HepG2 (cell line): ENCODE results near the gene C17orf58. TPM values are rescaled to one million over a fixed set of nuclear protein-coding genes. Genes with fewer than 3 reads are reported as not detected.

Experiments
- ATF1 ChIP-seq: IDR thresholded peaks from 2 replicates; pipeline ENCODE4 v1.6.1; 2016; ENCODE audit warnings: mild to moderate bottlenecking, control low read depth
- DNMT1 ChIP-seq: sonication (generic); formaldehyde crosslinking; IDR thresholded peaks from 2 replicates; pipeline ENCODE4 v1.5.1; 2020; ENCODE audit warnings: mild to moderate bottlenecking, missing genetic modification reagents
- FOXA3 ChIP-seq: IDR thresholded peaks from 2 replicates; pipeline ENCODE4 v1.6.1; 2016; ENCODE audit warnings: missing genetic modification reagents, missing compliant biosample characterization
- GFI1 ChIP-seq: sonication (generic); formaldehyde crosslinking; IDR thresholded peaks from 2 replicates; pipeline ENCODE4 v1.5.0; 2020; ENCODE audit warnings: missing genetic modification reagents, mild to moderate bottlenecking, borderline replicate concordance
- GZF1 ChIP-seq: sonication (generic); formaldehyde crosslinking; IDR thresholded peaks from 2 replicates; pipeline ENCODE4 v1.5.1; 2020; ENCODE audit warnings: mild to moderate bottlenecking, missing genetic modification reagents
- HDAC1 ChIP-seq: sonication (generic); formaldehyde crosslinking; IDR thresholded peaks from 2 replicates; pipeline ENCODE4 v1.5.1; 2020; ENCODE audit warnings: mild to moderate bottlenecking, missing genetic modification reagents
- HINFP ChIP-seq: sonication (generic); formaldehyde crosslinking; IDR thresholded peaks from 2 replicates; pipeline ENCODE4 v1.4.0; 2020; ENCODE audit warnings: low read depth, mild to moderate bottlenecking, missing genetic modification reagents
- IRX3 ChIP-seq: sonication (generic); formaldehyde crosslinking; IDR thresholded peaks from 2 replicates; pipeline ENCODE4 v1.8.1; 2023; ENCODE audit warnings: mild to moderate bottlenecking, low read depth, missing genetic modification reagents, borderline replicate concordance
- KDM5B ChIP-seq: sonication (generic); formaldehyde crosslinking; IDR thresholded peaks from 2 replicates; pipeline ENCODE4 v1.4.0; 2020; ENCODE audit warnings: missing genetic modification reagents, mild to moderate bottlenecking, borderline replicate concordance
- KMT2A ChIP-seq: sonication (generic); formaldehyde crosslinking; IDR thresholded peaks from 2 replicates; pipeline ENCODE4 v1.4.0; 2020; ENCODE audit warnings: missing genetic modification reagents
- RARG ChIP-seq: sonication (generic); formaldehyde crosslinking; IDR thresholded peaks from 2 replicates; pipeline ENCODE4 v1.4.0; 2020; ENCODE audit warnings: low read depth, mild to moderate bottlenecking, missing genetic modification reagents
- SOX13 ChIP-seq, 3 experiments: fragments of 450-650 bp in 1 of 3; sonication (generic) in 1 of 3; formaldehyde crosslinking in 1 of 3; IDR thresholded peaks in 2 of 3; conservative IDR thresholded peaks in 1 of 3; 2 replicates each; pipeline versions ENCODE4 v1.5.0 to v1.6.1; 2016 to 2020; ENCODE audit warnings: antibody characterized with exemption in 1 of 3, mild to moderate bottlenecking in 1 of 3, missing compliant biosample characterization in 1 of 3, missing genetic modification reagents in 1 of 3, moderate library complexity in 1 of 3
- SP140L ChIP-seq: sonication (generic); formaldehyde crosslinking; IDR thresholded peaks from 2 replicates; pipeline ENCODE4 v1.4.0; 2020; ENCODE audit warnings: missing genetic modification reagents, borderline replicate concordance
- TCF12 ChIP-seq, 2 experiments: fragments of 450-650 bp in 1 of 2; sonication (generic) in 1 of 2; formaldehyde crosslinking in 1 of 2; IDR thresholded peaks; 2 replicates each; pipeline versions ENCODE4 v1.6.1 to v1.8.0; 2017 to 2022; ENCODE audit warnings: antibody characterized with exemption in 1 of 2, mild to moderate bottlenecking in 1 of 2, missing genetic modification reagents in 1 of 2, moderate library complexity in 1 of 2
- TMF1 ChIP-seq: sonication (generic); formaldehyde crosslinking; IDR thresholded peaks from 2 replicates; pipeline ENCODE4 v1.8.1; 2022; ENCODE audit warnings: low read depth, missing genetic modification reagents
- ZKSCAN8 ChIP-seq: IDR thresholded peaks from 2 replicates; pipeline ENCODE4 v1.6.1; 2016; ENCODE audit warnings: borderline replicate concordance, missing genetic modification reagents, missing compliant biosample characterization
- ZNF143 ChIP-seq: sonication (generic); formaldehyde crosslinking; IDR thresholded peaks from 2 replicates; pipeline ENCODE4 v1.4.0; 2020; ENCODE audit warnings: missing genetic modification reagents
- ZNF672 ChIP-seq: sonication (generic); formaldehyde crosslinking; IDR thresholded peaks from 2 replicates; pipeline ENCODE4 v1.8.1; 2022; ENCODE audit warnings: missing genetic modification reagents
- ZNF674 ChIP-seq: sonication (generic); formaldehyde crosslinking; IDR thresholded peaks from 2 replicates; pipeline ENCODE4 v1.5.0; 2020; ENCODE audit warnings: low read depth, mild to moderate bottlenecking, missing genetic modification reagents
- ZNF879 ChIP-seq: sonication (generic); formaldehyde crosslinking; IDR thresholded peaks from 2 replicates; pipeline ENCODE4 v1.8.1; 2023; ENCODE audit warnings: missing genetic modification reagents
- polyA plus RNA-seq, 8 experiments: library from polyadenylated mRNA; depleted of rRNA in 3 of 8; stranded (reverse) in 7 of 8; unstranded in 1 of 8; fragments of >200 nt; fragmentation: Illumina TruSeq in 4 of 8; extraction: Trizol in 4 of 8; gene quantifications; 2 replicates each; pipeline versions ENCODE4 v1.2.1 to v1.2.3, GENCODE V29; 2011 to 2016; ENCODE audit warnings: low read depth in 4 of 8, missing spikeins in 1 of 8, mixed read lengths in 1 of 8; ENCODE audit not compliant: insufficient read depth in 1 of 8
- total RNA-seq, 5 experiments: library from RNA; depleted of rRNA; stranded (reverse); fragments of >200 nt; fragmentation: Illumina TruSeq; extraction: Trizol; gene quantifications; 2 replicates each; pipeline ENCODE4 v1.2.3, GENCODE V29; 2016; ENCODE audit warnings: low read depth in 1 of 5
- TF ChIP-seq, protein P1 (sequence below): sonication (generic); formaldehyde crosslinking; IDR thresholded peaks from 2 replicates; pipeline ENCODE4 v1.4.0; 2020; ENCODE audit warnings: mild to moderate bottlenecking, missing genetic modification reagents
- TF ChIP-seq, protein P2 (sequence below): sonication (generic); formaldehyde crosslinking; IDR thresholded peaks from 2 replicates; pipeline ENCODE4 v1.4.0; 2020; ENCODE audit warnings: missing genetic modification reagents
- TF ChIP-seq, protein P3 (sequence below): sonication (generic); formaldehyde crosslinking; IDR thresholded peaks from 2 replicates; pipeline ENCODE4 v1.8.1; 2023; ENCODE audit warnings: mild to moderate bottlenecking, inconsistent platforms, moderate library complexity, missing genetic modification reagents, borderline replicate concordance

The C17orf58 gene
- total and polyA plus RNA-seq, 2 of the 13 experiments (the other 11 are each of a cell fraction or from before 2014, with no cell fraction given) = 15.6 to 15.8 TPM

- peak; percentile 78; the same call in 1 of the 2 replicates for TF ChIP-seq SP140L (CRISPR knock-in tag)
- no peak for TF ChIP-seq TCF12 (IDR thresholded peaks at IDR 0.05)
- TF ChIP-seq TCF12 (CRISPR knock-in tag; IDR thresholded peaks at IDR 0.05) = peak; percentile 93
- TF ChIP-seq IRX3 (CRISPR knock-in tag) = peak; percentile 78
- TF ChIP-seq ZKSCAN8 (CRISPR knock-in tag) = peak; percentile 96
- peak; percentile 71 for TF ChIP-seq ZNF879
- peak; percentile 90 for TF ChIP-seq KMT2A (CRISPR knock-in tag)
- peak; percentile 72 for TF ChIP-seq HDAC1 (CRISPR knock-in tag)
- TF ChIP-seq DNMT1 = peak; percentile 22; the same call in 1 of the 2 replicates
- TF ChIP-seq, protein P1, sequence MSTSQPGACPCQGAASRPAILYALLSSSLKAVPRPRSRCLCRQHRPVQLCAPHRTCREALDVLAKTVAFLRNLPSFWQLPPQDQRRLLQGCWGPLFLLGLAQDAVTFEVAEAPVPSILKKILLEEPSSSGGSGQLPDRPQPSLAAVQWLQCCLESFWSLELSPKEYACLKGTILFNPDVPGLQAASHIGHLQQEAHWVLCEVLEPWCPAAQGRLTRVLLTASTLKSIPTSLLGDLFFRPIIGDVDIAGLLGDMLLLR (CRISPR knock-in tag) = peak; percentile 84; the same call in 1 of the 2 replicates
- TF ChIP-seq, protein P2, sequence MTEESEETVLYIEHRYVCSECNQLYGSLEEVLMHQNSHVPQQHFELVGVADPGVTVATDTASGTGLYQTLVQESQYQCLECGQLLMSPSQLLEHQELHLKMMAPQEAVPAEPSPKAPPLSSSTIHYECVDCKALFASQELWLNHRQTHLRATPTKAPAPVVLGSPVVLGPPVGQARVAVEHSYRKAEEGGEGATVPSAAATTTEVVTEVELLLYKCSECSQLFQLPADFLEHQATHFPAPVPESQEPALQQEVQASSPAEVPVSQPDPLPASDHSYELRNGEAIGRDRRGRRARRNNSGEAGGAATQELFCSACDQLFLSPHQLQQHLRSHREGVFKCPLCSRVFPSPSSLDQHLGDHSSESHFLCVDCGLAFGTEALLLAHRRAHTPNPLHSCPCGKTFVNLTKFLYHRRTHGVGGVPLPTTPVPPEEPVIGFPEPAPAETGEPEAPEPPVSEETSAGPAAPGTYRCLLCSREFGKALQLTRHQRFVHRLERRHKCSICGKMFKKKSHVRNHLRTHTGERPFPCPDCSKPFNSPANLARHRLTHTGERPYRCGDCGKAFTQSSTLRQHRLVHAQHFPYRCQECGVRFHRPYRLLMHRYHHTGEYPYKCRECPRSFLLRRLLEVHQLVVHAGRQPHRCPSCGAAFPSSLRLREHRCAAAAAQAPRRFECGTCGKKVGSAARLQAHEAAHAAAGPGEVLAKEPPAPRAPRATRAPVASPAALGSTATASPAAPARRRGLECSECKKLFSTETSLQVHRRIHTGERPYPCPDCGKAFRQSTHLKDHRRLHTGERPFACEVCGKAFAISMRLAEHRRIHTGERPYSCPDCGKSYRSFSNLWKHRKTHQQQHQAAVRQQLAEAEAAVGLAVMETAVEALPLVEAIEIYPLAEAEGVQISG (CRISPR knock-in tag) = peak; percentile 87
- TF ChIP-seq, protein P3, sequence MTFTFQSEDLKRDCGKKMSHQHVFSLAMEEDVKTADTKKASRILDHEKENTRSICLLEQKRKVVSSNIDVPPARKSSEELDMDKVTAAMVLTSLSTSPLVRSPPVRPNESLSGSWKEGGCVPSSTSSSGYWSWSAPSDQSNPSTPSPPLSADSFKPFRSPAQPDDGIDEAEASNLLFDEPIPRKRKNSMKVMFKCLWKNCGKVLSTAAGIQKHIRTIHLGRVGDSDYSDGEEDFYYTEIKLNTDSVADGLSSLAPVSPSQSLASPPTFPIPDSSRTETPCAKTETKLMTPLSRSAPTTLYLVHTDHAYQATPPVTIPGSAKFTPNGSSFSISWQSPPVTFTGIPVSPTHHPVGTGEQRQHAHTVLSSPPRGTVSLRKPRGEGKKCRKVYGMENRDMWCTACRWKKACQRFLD (CRISPR knock-in tag) = peak; percentile 93; the same call in 1 of the 2 replicates
- 0 out of 2 replicates have a peak, but pooled peaks have one; percentile 42 for TF ChIP-seq RARG
- peak; percentile 98; the same call in 1 of the 2 replicates for TF ChIP-seq KDM5B (CRISPR knock-in tag)
- TF ChIP-seq TMF1 (CRISPR knock-in tag) = peak; percentile 60; the same call in 1 of the 2 replicates
- TF ChIP-seq ATF1 = peak; percentile 36
- peak; percentile 61; the same call in 1 of the 2 replicates for TF ChIP-seq HINFP (CRISPR knock-in tag)
- TF ChIP-seq SOX13 (IDR thresholded peaks at IDR 0.05) = peak; percentile 77
- TF ChIP-seq SOX13 (CRISPR knock-in tag; conservative IDR thresholded peaks at IDR 0.05 in 1 of 2, IDR thresholded peaks at IDR 0.05 in 1 of 2) = peak in 1 of 2 experiments; percentile 68; a peak in 1 of 4 replicates
- TF ChIP-seq ZNF143 (CRISPR knock-in tag) = peak; percentile 78
- peak; percentile 74; the same call in 1 of the 2 replicates for TF ChIP-seq GFI1 (CRISPR knock-in tag)
- 0 out of 2 replicates have a peak, but pooled peaks have one; percentile 6 for TF ChIP-seq ZNF674 (CRISPR knock-in tag)
- TF ChIP-seq ZNF672 (CRISPR knock-in tag) = no peak
- peak; percentile 83 for TF ChIP-seq FOXA3 (CRISPR knock-in tag)
- TF ChIP-seq GZF1 (CRISPR knock-in tag) = no peak
Measured at GRCh38 chr17:68019675-68020408, 23.6 kb upstream of the C17orf58 start (continued).
